ENCODE measurements around the gene NCOA7.

The NCOA7 gene, protein sequence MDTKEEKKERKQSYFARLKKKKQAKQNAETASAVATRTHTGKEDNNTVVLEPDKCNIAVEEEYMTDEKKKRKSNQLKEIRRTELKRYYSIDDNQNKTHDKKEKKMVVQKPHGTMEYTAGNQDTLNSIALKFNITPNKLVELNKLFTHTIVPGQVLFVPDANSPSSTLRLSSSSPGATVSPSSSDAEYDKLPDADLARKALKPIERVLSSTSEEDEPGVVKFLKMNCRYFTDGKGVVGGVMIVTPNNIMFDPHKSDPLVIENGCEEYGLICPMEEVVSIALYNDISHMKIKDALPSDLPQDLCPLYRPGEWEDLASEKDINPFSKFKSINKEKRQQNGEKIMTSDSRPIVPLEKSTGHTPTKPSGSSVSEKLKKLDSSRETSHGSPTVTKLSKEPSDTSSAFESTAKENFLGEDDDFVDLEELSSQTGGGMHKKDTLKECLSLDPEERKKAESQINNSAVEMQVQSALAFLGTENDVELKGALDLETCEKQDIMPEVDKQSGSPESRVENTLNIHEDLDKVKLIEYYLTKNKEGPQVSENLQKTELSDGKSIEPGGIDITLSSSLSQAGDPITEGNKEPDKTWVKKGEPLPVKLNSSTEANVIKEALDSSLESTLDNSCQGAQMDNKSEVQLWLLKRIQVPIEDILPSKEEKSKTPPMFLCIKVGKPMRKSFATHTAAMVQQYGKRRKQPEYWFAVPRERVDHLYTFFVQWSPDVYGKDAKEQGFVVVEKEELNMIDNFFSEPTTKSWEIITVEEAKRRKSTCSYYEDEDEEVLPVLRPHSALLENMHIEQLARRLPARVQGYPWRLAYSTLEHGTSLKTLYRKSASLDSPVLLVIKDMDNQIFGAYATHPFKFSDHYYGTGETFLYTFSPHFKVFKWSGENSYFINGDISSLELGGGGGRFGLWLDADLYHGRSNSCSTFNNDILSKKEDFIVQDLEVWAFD

DNA sequence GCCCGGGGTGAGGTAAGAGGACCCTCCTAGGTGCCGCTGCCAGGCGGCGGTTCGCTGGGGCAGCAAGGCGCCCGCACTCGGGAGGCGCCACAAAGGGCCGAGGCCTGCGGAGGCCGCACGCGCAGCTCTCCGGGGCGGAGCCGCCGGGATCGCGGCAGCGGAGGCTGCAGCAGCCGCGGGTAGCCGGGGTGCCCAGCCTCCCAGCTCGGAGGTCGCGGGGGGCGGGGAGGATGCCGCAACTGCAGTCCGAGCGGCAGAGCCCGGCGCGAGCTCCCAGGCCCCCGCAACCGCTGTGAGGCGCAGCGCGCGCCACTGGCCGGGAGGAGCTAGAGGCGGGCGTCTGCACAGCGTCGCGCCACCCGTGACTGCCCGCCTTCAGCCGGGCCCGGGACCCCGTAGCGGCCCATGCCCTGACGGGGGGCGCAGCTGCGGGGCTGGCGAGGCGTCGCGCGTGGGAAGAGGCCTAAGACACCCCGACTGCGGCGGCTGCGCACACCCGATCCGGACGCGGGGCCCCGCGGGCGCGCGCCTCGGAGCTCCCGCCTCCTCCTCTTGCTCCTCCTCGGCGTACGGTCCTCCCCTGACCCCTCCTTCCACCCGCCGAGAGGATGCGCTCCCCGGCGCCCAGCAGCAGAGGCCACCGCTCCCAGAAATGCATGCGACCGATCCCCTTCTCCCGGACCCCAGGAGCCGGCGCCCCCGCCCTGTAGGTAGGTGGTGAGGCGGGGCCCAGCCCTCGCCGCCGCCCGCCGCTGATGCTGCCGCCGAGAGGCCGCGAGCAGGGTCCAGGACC, at the start of gene NCOA7:
TSS of gene NCOA7 (plus strand) at position 603 of the 793 bp plus-strand sequence. CDS start 24,395 bp downstream, outside the sequence.
- DNase-seq = peak; percentile 54

DNA sequence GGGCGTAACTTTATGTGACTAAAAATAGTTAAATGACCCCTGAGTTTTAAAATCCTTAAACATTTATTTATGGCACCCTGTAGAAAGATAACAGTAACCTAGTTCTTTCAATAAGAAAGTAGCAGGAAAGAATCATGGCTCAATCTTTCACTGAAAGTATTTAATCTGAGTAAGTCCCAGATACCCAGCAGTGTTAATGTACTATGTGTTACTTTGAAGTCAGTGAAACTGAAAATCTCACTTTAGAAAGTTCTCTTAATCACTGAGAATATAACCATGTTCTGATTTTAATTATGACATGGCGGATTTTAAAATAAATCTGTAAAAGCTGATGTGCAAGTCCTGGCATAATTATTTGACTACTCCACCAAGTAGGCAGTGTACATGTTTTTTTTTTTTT, 49.4 kb upstream of the NCOA7 start:
- no peak for DNase-seq

DNA sequence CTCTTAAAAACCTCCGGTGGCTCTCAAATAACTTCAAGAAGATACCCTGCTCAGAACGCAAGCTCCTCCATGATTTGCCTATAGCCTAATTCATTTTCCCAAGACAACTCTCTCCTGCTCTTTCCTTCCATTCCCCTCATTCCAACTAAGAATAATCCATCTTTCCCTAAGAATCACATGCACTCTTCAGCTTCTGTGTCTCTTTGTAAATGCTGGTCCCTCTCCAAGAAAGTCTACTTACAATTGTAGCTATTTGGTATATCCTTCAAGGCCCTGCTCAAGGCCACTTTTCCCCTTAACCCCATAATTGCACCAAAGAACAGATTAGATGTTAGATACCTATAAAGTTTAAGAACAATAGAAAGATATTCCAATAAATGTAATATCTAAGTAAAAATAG, 48.7 kb upstream of the NCOA7 start:
- no peak for DNase-seq

DNA sequence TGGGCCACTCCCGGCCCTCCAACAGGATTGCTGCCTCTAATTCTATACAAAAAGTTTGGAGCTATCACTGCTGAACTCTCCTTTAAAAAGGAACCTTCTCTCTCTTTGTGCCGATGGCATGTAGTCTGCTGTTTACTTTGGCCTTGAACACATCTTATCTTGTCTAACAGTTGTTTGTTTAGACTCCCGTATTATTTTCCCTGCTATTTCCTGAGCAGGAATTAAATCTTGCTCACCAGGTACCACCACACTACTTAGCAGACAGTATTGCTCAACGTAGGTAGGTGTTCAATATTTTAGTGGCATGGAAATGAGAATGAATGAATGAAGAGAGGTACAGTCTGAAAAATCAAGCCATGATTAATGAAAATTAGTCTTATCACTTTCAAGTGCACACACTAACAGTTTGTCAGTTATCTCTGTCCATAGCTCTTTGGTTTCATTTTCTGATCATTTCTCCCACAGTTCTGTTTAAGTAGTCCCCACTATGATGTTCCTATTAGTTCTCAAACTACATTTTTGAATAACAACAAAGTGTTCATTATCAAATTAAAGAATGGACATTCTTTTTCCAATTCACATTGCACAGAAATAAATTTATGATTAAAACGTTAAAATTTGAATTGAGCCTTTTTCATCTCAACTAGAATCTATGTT, 48.2 kb upstream of the NCOA7 start:
- no peak for DNase-seq

DNA sequence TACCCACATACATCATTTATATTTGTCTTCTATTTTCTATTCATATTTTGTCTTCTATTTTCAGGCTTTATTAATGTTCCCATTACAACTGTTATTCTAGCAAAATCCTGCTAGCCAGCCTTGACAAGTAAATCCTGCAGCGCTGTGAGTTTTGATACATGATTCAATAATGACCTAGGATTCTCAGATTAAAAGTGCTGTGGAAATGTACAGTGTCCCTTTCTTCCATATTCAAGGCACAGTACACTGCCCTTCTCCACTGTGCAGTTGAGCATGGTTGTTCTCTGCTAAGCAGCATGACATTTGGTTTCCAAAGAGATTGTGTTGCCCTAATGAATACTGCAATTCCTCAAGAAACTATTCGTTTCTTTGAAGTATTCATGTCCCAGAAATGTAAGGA, 47.2 kb upstream of the NCOA7 start:
- no peak for DNase-seq

DNA sequence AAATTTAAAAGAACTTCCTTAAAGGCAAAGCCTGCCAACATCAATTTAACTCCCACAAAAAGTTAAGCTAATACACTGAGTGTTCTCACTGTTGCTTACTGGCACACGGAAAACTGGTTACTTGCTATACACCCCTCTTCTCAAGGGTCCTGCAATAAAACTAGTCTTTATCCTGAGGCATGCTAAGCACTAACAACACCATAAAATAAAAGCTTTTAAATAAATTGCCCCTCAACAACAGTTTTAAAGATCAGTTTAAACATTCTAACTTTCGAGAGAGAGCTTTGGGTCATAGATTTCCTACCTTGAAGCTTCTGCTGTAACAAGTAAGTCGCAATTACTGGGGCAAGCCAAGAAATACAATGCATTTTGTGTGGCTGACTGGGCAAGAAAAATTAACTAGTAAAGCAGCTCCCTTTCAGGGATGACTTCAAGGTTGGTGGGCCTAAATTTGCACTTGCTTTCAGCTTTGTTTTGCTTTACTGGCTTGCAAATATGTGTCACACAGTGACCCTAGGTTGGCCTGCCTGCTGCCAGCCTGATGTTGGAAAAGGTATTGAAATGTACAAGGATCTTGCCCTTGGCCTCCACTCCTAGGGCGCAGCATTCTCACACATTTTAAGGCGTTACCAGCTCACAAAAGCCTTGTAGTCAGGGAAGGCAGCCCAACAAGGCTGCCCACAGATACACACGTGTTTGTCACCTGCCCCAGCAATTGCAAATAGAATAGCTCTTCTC, 45.3 kb upstream of the NCOA7 start:
- peak; percentile 55 for DNase-seq

DNA sequence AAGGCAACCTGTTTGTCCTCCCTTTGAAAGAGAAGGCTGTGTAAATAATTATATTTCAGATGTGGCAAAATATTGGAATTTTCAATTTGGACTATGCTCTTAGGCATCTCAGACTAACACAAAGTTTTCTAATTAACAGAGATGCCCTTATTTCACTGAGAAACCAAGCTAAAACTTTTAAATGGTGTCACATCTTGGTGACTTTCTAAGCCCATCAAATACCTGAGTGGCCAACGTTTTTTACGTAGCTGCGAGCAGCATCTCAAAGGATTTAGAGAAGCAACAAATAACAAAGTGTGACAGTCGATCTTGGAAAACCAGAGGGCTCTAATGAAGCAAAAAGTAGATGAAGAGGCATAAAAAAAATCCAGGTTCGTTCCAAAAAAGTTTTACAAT, 44.7 kb upstream of the NCOA7 start:
- no peak for DNase-seq

DNA sequence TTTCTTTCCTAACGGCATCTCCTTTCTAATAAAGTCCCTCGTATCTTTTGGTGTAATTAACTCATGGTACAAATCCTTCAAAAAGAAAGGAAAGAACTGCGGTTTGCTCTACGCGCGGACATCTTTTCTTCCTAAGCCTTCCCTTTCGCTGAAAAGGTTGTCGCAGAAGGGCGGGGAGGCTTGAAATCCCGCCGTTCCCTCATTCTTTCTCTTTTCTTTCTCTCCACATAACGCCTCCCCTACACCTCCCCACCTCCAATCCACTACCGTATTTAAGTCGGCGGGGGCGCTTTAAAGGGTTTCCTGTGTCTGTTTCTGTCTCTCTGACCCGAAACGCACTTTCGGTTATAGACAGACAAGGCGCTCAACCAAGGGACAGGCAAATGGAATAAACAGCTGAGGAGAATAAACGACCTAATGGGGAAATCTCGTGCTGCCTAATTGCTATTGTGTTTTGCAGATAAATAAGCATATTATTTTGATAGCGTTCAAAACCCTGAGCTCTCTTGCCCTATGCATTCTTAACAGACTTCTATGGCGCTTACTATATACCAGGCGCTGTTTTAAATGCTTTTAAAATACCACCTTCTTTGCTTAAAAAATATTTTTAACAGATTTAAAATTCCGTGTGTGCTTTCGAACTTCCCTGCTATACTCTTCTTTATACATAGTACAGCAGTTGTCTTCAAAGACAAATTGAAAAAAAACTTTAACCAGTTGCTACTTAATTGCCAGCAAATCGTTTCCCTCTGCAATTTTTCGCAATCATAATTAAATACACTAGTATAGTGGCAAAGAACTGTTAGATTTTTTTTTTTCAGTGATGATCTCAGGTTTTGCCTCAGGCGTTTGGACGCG, 43.8 kb upstream of the NCOA7 start:
- DNase-seq = peak; percentile 36

DNA sequence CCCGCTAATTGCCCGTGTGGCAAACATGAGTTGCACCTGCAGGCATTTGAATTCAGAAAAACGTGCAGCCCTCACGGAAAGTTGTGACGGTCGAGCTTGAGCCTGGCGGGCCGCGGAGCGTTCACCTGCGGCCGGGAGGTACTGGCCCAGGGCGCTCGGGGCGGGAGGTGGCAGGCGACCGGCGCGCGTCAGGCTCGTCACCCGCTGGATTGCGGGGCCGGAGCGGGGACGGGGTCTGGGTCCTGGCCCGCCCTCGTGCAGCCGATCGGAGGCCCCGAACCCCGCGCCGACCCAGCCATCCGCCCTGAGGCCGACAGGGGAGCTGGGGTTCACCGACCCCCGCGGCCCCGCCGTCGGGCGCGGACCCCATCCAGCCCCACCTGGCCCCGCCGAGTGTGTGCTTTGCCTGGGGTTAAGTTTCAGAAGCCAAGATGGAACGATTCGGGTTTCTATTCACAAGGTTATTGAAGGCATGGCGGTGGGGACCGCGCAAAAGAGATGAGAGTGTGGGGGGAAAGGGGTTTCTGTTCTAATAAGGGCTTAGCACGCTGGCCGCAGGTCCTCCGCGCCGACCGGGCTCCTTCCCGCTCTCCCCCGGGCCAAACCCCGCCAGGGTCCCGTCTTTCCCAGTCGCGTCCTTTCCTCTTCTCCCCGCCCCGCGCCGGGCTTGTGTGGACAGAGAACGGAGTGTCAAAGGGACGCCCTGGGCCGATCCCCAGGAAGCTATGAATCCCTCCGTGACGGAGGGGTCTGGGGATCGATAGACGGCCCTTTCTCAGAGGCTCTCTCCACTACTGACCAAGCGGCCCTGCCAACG, 43.0 kb upstream of the NCOA7 start:
- DNase-seq = peak; percentile 52

DNA sequence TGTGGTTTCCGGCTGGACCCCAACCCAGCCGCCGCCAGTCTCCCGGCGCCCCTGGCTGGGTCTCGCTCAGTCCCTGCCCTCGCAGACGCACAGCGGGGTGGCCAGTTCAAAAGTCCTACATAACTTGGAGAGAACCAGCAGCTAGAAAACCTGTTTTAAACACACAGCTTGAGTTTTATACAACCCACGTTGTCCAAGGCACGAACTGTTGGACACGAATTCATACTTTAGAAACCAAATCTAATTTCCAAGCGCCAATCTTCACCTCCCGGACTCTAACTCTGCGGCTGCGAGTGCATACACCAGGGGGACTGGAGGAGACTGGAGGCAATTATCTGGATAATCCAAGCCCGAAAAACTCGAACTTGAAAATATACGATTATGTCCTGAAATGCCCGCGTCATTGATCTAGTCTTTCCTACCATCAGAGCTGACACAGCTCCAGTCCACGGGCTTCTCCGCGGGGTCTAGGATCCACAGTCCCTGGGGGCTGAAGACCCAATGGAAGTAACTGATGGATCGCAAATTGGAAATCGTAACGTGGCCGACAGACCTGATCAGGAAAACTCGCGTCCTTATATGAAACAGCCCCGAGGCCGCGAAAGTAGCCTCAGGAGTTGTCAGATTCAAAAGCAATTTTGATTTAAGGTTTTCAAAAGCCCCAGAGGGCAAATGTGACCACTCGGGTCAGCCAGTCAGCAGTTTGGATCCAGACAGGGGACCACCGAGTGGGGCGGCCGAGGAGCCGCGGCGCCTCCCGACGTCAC, 42.2 kb upstream of the NCOA7 start:
- no peak for DNase-seq

DNA sequence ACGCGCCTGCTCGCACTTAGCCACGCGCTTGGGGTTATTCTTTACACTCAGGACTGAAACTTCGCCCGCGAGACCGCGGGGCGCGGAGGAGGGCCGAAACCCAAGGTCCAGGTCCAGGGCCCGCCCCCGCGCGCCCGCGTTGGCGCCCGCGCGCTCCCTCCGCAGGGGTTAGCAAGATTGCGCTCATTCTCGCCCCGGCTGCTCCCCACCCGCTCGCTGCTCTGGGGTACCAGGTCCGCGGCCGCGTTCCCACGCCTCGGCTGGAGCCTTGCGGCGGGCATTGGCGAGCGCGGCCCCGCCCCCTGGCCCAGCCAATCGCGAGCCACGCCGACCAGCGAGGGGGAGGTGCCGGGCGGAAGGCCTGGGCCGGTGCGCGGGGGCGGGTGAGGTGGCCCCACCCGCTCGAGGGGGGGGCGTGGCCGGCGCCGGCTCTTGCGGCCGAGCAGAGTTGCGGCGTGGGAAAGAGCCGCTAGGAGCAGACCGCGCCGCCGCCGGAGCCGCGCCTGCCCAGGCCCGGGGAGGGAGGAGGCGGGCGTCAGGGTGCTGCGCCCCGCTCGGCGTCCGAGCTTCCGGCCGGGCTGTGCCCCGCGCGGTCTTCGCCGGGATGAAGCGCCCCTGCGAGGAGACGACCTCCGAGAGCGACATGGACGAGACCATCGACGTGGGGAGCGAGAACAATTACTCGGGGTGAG, 41.4 kb upstream of the NCOA7 start, which contains the start of gene HEY2:
TSS of gene HEY2 (plus strand) at position 460 of the 692 bp plus-strand sequence. CDS start at position 605, 145 bp downstream.
- DNase-seq = peak; percentile 80

DNA sequence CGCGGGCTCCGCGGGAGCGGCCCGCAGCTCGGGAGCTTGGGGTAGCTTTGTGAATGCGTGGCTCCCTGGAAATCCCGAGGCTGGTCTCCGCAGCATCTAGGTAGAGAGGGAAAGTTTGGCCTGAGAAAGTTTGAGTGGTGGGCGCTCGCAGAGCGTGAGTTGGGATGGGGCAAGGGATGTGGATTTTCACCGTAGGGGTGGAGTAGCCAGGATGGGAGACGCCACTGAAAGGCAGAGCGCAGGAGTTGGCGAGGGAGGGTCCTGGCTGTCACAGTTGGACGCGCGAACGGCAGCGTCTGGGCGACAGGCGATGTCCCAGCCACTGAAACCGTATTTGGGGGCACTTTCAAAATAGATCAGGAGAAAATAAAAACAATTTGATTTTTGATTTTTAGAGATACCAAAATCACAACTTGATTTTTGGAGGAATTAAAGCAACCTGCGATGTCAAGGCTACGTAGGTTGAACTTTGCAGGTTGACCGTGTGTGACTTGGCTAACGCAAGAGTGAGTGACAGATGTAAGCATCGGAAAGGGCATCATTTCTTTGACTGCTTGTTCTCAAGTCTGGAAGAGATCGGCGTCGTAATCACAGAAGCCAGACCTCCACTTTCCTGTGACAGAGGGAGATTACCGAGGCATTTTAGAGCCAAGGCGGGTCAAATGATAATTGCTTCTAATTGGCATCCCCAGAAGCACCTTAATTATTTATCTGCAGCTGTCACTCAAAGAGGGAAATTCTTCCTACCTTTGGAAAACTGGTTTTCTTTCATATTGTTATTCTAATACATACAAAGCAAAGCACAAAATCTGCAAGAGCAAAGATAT, 40.7 kb upstream of the NCOA7 start:
- DNase-seq = no peak

DNA sequence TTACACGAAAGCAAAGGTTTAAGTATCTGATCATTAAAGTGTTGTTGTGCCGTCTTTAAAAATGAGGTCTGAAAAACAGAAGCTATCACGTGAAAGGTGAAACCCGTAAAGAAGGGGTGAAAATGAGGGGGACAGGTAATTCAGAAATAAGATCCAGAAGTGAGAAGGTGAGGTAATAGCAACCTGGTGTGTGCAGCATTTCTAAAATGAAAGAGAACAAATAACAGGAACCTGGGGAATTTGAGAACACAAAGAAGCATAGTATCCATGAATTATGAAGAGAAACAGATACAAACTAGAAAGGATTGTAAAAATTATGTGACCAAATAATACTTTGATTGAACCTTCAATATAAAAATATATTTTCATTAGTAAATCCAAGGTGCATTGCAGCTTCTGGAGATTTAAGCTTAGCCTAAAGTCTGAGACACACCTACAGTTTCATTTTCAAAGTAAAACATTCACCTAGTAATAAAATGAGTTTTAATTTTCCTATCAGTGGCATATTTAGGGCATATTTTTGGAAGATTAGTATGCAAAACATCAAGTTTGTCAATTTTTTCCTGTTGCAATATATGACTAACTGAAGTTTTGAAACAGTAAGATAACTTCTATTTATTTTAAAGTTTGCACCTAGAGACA, 39.9 kb upstream of the NCOA7 start:
- DNase-seq = no peak

DNA sequence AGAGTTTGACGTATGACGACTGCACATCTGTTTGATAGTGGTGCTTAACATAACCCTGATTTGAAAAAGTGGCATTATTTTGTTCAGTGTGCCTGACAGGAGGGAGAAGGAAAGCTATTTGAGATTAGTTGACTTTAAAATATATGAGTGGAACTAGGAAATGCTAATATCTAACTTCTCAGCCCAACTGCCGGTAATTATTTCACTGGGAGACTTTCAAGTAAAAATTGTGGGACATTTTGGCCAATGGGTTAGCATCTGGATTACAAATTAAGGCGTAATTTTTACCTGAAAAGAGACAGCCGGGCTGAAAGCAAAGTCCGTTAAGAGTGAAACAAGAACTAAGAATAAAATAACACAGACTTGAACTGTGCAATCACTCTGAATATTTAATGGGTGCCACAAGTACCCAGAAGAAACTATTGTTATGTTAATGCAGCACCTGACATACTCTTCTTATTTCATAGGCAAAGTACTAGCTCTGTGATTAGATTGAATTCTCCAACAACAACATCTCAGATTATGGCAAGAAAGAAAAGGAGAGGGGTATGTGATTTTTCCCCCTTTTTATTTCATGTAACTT, 39.3 kb upstream of the NCOA7 start:
- no peak for DNase-seq

DNA sequence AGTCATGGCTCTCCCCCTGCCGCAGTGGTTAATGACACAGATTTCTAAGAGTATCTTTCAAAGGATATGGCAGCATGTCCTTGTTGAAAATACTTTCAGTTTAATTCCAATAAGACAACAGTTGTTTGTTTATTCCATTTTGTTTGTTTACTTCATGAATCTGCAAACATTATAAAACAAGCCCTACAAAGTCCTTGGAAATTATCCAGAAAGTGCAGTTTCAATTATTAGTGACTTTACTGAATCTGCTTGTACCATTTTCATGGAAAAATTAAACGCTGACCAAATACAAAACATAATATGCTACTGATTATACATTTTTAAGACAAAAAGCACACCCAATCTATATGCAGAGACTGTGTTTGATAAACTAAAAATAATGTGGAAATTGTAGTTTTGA, 38.0 kb upstream of the NCOA7 start:
- DNase-seq = no peak

DNA sequence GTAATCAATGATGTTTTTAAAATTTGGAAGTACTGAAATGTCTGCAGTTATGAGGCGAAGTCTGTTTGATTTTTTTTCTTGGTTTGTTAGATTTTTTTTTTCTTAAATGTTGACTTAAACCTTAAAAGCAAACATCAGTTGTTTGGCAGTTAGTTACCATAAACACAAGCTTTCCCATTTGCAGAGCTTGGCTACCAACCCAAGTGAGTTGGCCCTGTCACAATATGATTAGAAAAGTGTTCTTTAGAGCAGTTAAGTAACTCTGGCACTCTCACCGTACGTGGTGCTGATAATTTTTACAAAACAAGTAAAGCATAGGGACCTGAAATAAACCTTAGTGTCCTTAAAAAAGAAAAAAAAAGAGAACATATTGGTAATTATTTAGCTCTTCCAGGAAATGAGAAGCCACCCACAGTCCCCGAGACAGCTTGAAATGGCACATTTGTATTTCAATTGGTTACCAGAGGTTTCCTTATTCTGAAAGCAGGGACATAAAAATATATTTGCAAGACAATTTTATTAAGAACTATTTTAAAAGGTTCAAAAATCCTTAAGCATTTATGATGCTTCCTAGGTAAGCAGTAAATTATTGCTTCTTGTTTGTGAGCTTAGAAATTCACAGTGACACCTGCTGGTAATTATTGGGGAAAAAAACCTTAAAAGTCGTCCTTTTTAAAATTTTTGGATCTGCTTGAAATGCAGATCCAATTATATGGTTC, 37.4 kb upstream of the NCOA7 start:
- DNase-seq = no peak
